T-cell (primary cell): Measurements from ENCODE around the gene KCNT1. TPM values are rescaled to one million over a fixed set of nuclear protein-coding genes. Genes with fewer than 3 reads are reported as not detected.
A peak's percentile ranks its signal among the peaks of the same experiment; 100 is the strongest.
"Not testable (repeated sequence)": the region's sequence is repeated elsewhere in the genome, so short reads cannot be mapped to it uniquely, and the experiment has no call there.

ENCODE experiments used
- ATAC-seq, 4 experiments: fragments of 200-7000 bp in 3 of 4; fragments of 150-1000 bp in 1 of 4; cut with Tn5 transposase; replicated peaks in 1 of 4; 1 replicate in 3 of 4; 2 replicates in 1 of 4; pipeline ENCODE4 v1.10.0; 2021; ENCODE audit warnings: moderate library complexity in 3 of 4, mild to moderate bottlenecking in 2 of 4, moderate number of reproducible peaks in 1 of 4
- CTCF ChIA-PET, 2 donors: fragments of 300-600 bp; sonication (Branson Sonifier 250); formaldehyde crosslinking; loops; one replicate each; lab custom pipeline; 2022; ENCODE audit warnings: antibody characterized with exemption in 2 of 2; lab: Charles Lee
- POLR2A ChIA-PET, 2 donors: fragments of 300-600 bp; sonication (Branson Sonifier 250); formaldehyde crosslinking; loops; one replicate each; lab custom pipeline; 2022; ENCODE audit warnings: antibody characterized with exemption in 2 of 2; lab: Charles Lee
- DNase-seq, 35 experiments: peaks; one replicate each; pipeline versions ENCODE4 v3.0.0 to v3.0.0-alpha.2; 2013 to 2023
- H3K27ac ChIP-seq: one replicate; pipeline ENCODE4 v1.5.1; 2013; ENCODE audit warnings: low read length
- H3K27me3 ChIP-seq, 2 experiments: replicated peaks in 1 of 2; 1 replicate in 1 of 2; 2 replicates in 1 of 2; pipeline versions ENCODE4 v1.6.1 to v1.7.0; 2013; ENCODE audit warnings: low read length in 1 of 2, mixed read lengths in 1 of 2; ENCODE audit not compliant: control insufficient read depth in 2 of 2, insufficient read depth in 2 of 2; ENCODE audit errors: extremely low read depth in 1 of 2
- H3K36me3 ChIP-seq, 2 donors: 1 replicate in 1 of 2; 2 replicates in 1 of 2; pipeline versions ENCODE4 v1.6.1 to v1.7.0; 2013; ENCODE audit warnings: low read length in 1 of 2; ENCODE audit not compliant: control insufficient read depth in 2 of 2, insufficient read depth in 1 of 2; ENCODE audit errors: extremely low read depth in 1 of 2
- H3K4me1 ChIP-seq, 2 experiments: 1 replicate in 1 of 2; 2 replicates in 1 of 2; pipeline versions ENCODE4 v1.6.1 to v1.7.0; 2013; ENCODE audit warnings: low read length in 2 of 2, mixed read lengths in 1 of 2; ENCODE audit not compliant: insufficient read depth in 2 of 2, control insufficient read depth in 1 of 2; ENCODE audit errors: extremely low read depth in 1 of 2
- H3K4me3 ChIP-seq, 2 donors: 1 replicate in 1 of 2; 2 replicates in 1 of 2; pipeline versions ENCODE4 v1.5.1 to v1.7.0; 2013; ENCODE audit warnings: mild to moderate bottlenecking in 2 of 2, low read length in 1 of 2, moderate library complexity in 1 of 2; ENCODE audit not compliant: control insufficient read depth in 1 of 2; ENCODE audit errors: extremely low read depth in 1 of 2
- H3K9me3 ChIP-seq: 2 replicates; pipeline ENCODE4 v1.7.0; 2013
- H3K27ac Mint-ChIP-seq, 2 donors: one replicate each; pipeline ENCODE4 v1.8.0; 2020 to 2021; ENCODE audit warnings: mild to moderate bottlenecking in 2 of 2, mixed read lengths in 2 of 2
- H3K27me3 Mint-ChIP-seq, 2 donors: one replicate each; pipeline ENCODE4 v1.8.0; 2021 to 2022; ENCODE audit warnings: mixed read lengths in 2 of 2
- H3K36me3 Mint-ChIP-seq: one replicate; pipeline ENCODE4 v1.8.0; 2021; ENCODE audit warnings: mixed read lengths
- H3K4me1 Mint-ChIP-seq, 3 donors: one replicate each; pipeline ENCODE4 v1.8.0; 2020 to 2022; ENCODE audit warnings: mixed read lengths in 3 of 3, mild to moderate bottlenecking in 1 of 3
- H3K4me3 Mint-ChIP-seq, 3 donors: one replicate each; pipeline ENCODE4 v1.8.0; 2020 to 2022; ENCODE audit warnings: mild to moderate bottlenecking in 3 of 3, mixed read lengths in 3 of 3, moderate library complexity in 3 of 3
- H3K9me3 Mint-ChIP-seq, 3 donors: one replicate each; pipeline ENCODE4 v1.8.0; 2020 to 2022; ENCODE audit warnings: mixed read lengths in 3 of 3
- WGBS: methylation state at CpG from one replicate; pipeline ENCODE4 v1.1.5; 2013; ENCODE audit warnings: missing lambda C conversion rate; ENCODE audit not compliant: insufficient coverage; 5-methylcytosine and 5-hydroxymethylcytosine counted together
- total RNA-seq, 35 experiments: library from RNA in 6 of 35; stranded (reverse) in 6 of 35; fragments of 120-200 nt in 1 of 35; gene quantifications; one replicate each; pipeline versions ENCODE4 v1.2.1 to v1.2.4 and lab custom pipeline; 2013 to 2026

Gene KCNT1
- total RNA-seq, 5 donors from 2014 or later (not counting 1 experiment from before 2014, with no cell fraction given) = 0.07 to 0.54 (median 0.16) TPM; not detected in 2

- CTCF ChIA-PET = no interaction called here
- DNase-seq = no peak
- no peaks in the 10 kb centered on the region for H3K9me3 ChIP-seq
- H3K4me1 ChIP-seq = no peaks in the 10 kb centered on the region
- H3K27me3 ChIP-seq = peaks cover 0 to 30% of the 10 kb centered on the region in 2 experiments
- Mint-ChIP-seq H3K36me3 (no peaks in the 10 kb centered on the region), H3K4me3 (no peak overlapping the region), H3K27me3 (peaks cover 0 to 2% of the 10 kb centered on the region in 2 donors), H3K27ac (no peak overlapping the region), H3K4me1 (no peaks in the 10 kb centered on the region), H3K9me3 (no peaks in the 10 kb centered on the region)
- no peak for ATAC-seq
- POLR2A ChIA-PET = no interaction called here
- 80% methylated on average over 17 of the region's 29 CpGs for WGBS
- no peak overlapping the region for H3K27ac ChIP-seq
- H3K4me3 ChIP-seq = no peak overlapping the region
- no peaks in the 10 kb centered on the region for H3K36me3 ChIP-seq
These were observed 35.2 kb upstream of the KCNT1 start for GRCh38 chr9:135666534-135667462.

GRCh38 chr9:135667463-135668001 lies 34.5 kb upstream of the KCNT1 start:
- Mint-ChIP-seq H3K27me3 (peaks cover 0 to 8% of the 10 kb centered on the region in 2 donors), H3K9me3 (no peaks in the 10 kb centered on the region), H3K4me1 (no peaks in the 10 kb centered on the region), H3K4me3 (no peak overlapping the region), H3K36me3 (no peaks in the 10 kb centered on the region), H3K27ac (no peak overlapping the region)
- 85% methylated on average over 6 of the region's 9 CpGs for WGBS
- H3K36me3 ChIP-seq = no peaks in the 10 kb centered on the region
- ChIA-PET CTCF (no interaction called here), POLR2A (no interaction called here)
- H3K27me3 ChIP-seq = peaks cover 0 to 32% of the 10 kb centered on the region in 2 experiments
- ATAC-seq (no peak), DNase-seq (no peak)
- H3K9me3 ChIP-seq = no peaks in the 10 kb centered on the region
- H3K4me3 ChIP-seq = no peak overlapping the region
- no peaks in the 10 kb centered on the region for H3K4me1 ChIP-seq
- no peak overlapping the region for H3K27ac ChIP-seq

DNA sequence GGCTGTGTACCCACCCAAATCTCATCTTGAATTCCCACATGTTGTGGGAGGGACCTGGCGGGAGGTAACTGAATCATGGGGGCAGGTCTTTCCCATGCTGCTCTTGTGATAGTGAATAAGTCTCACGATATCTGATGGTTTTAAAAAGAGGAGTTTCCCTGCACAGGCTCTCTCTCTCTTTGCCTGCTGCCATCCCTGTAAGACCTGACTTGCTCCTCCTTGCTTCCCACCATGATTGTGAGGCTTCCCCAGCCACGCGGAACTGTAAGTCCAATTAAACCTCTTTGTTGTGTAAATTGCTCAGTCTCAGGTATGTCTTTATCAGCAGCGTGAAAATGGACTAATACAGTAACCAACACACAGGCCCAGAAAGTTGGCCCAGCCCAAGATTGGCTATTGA lies 33.0 kb upstream of the KCNT1 start:
- H3K4me3 ChIP-seq, H3K27me3 Mint-ChIP-seq, POLR2A ChIA-PET, H3K4me1 Mint-ChIP-seq, H3K4me1 ChIP-seq, DNase-seq, CTCF ChIA-PET, H3K27ac ChIP-seq, H3K27ac Mint-ChIP-seq, H3K9me3 ChIP-seq, H3K9me3 Mint-ChIP-seq, H3K36me3 Mint-ChIP-seq, H3K36me3 ChIP-seq, ATAC-seq, H3K4me3 Mint-ChIP-seq: not testable (repeated sequence)
- peaks cover 0 to 26% of the 10 kb centered on the region in 2 experiments for H3K27me3 ChIP-seq
- WGBS = 80% methylated on average over 1 of the region's 5 CpGs

GRCh38 chr9:135669616-135670285 lies 32.2 kb upstream of the KCNT1 start:
- H3K36me3 Mint-ChIP-seq = no peaks in the 10 kb centered on the region

DNA sequence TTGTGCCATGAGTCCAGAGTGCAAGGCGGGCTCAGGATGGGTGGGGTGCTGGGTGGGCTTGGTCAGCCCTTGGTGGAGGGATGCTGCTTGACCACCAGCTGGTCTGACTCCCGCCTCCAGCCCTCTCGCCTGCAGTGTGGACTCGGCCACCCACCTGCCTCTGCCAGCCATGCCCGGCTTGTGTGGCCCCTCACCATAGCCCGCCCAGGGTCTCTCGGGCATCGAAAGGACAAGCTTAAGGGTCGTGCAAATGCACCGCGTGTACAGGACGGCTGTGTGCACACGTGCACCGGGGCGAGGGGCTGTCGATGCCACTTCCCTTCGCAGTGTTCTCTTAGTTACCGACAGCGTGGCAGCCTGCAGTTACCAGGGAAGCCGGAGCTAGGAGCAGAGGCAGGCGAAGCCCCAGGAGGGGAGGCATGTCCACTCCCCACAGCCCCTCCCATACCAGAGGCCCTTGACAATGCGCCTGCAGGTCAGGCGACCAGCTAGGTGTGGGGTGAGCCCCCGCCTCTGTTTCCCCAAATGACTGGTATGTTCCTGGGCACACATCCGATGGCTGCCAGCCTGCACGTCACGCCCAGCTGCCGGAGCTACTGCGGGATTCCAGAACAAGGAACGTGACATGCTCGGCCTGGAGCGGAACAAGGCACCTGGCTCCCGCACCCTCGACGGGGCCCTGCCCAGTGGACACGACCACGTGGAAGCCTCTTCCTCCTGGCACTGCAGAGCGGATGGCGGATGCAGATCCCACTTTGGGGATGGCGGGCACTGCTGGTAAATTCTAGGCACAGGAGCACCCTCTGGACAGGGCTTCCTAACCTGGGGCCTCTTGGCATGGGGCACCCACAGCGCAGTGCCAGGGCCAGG lies 31.0 kb upstream of the KCNT1 start:
- peak in 1 of 35 experiments; percentile 1 for DNase-seq
- peaks cover 0 to 6% of the 10 kb centered on the region in 2 donors for H3K27me3 Mint-ChIP-seq

More at GRCh38 chr9:135669616-135670285, 32.2 kb upstream of the KCNT1 start:
- Histone ChIP-seq H3K4me1 (no peaks in the 10 kb centered on the region), H3K27me3 (peaks cover 0 to 26% of the 10 kb centered on the region in 2 experiments), H3K36me3 (no peaks in the 10 kb centered on the region), H3K9me3 (no peaks in the 10 kb centered on the region), H3K4me3 (no peak overlapping the region), H3K27ac (no peak overlapping the region)
- Mint-ChIP-seq H3K4me3 (no peak overlapping the region), H3K4me1 (no peaks in the 10 kb centered on the region), H3K27ac (no peak overlapping the region), H3K9me3 (no peaks in the 10 kb centered on the region), H3K27me3 (peaks cover 0 to 8% of the 10 kb centered on the region in 2 donors)
- POLR2A ChIA-PET = no interaction called here
- 88% methylated on average over 9 of the region's 9 CpGs for WGBS
- ATAC-seq = no peak
- DNase-seq = no peak
- CTCF ChIA-PET = no interaction called here

DNA sequence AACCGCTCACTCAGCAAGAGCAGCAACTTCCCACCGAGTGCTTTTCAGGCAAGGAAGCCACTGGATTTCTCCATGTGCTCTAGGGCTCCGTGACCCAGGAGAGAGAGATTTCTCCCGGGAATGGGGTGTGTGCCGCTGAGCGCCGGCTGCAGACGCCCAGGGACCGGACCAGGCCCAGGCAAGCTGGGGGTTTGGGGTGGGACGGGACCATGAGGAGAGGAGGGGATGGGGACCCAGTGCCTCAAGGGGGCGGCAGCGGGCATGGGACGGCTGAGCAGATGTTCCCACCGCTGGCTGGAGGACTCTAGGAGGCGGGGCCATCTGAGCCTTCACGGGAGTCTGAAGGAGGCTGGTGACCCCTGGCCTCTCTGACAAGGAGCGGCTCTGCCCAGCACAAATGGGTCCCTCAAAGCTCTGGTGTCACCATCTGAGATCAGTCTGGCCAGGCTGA lies 30.4 kb upstream of the KCNT1 start:
- Histone ChIP-seq H3K36me3 (no peaks in the 10 kb centered on the region), H3K9me3 (no peaks in the 10 kb centered on the region), H3K4me1 (no peaks in the 10 kb centered on the region), H3K27me3 (peaks cover 0 to 19% of the 10 kb centered on the region in 2 experiments), H3K27ac (no peak overlapping the region), H3K4me3 (no peak overlapping the region)
- no peak for DNase-seq
- peaks cover 0 to 6% of the 10 kb centered on the region in 2 donors for H3K27me3 Mint-ChIP-seq
- no peak for ATAC-seq
- no peak overlapping the region for H3K4me3 Mint-ChIP-seq
- no peak overlapping the region for H3K27ac Mint-ChIP-seq
- H3K9me3 Mint-ChIP-seq = no peaks in the 10 kb centered on the region
- no peaks in the 10 kb centered on the region for H3K4me1 Mint-ChIP-seq
- ChIA-PET POLR2A (no interaction called here), CTCF (no interaction called here)
- no peaks in the 10 kb centered on the region for H3K36me3 Mint-ChIP-seq
- 63% methylated on average over 14 of the region's 17 CpGs for WGBS

More for the DNA sequence above, 31.0 kb upstream of the KCNT1 start:
- Mint-ChIP-seq H3K9me3 (no peaks in the 10 kb centered on the region), H3K4me3 (no peak overlapping the region), H3K36me3 (no peaks in the 10 kb centered on the region), H3K27ac (no peak overlapping the region), H3K4me1 (no peaks in the 10 kb centered on the region)
- ATAC-seq = no peak
- CTCF ChIA-PET = no interaction called here
- Histone ChIP-seq H3K27ac (no peak overlapping the region), H3K9me3 (no peaks in the 10 kb centered on the region), H3K27me3 (peaks cover 0 to 19% of the 10 kb centered on the region in 2 experiments), H3K4me1 (no peaks in the 10 kb centered on the region), H3K4me3 (no peak overlapping the region), H3K36me3 (no peaks in the 10 kb centered on the region)
- 88% methylated on average over 39 of the region's 41 CpGs for WGBS
- POLR2A ChIA-PET = no interaction called here
